ENCODE results near the gene LRRC8E. TPM values are rescaled to one million over a fixed set of nuclear protein-coding genes. Genes with fewer than 3 reads are reported as not detected.
"Not testable (repeated sequence)": the region's sequence is repeated elsewhere in the genome, so short reads cannot be mapped to it uniquely, and the experiment has no call there.

The LRRC8E gene
- total RNA-seq, 1 donor from 2014 or later: 1.8 TPM

DNA sequence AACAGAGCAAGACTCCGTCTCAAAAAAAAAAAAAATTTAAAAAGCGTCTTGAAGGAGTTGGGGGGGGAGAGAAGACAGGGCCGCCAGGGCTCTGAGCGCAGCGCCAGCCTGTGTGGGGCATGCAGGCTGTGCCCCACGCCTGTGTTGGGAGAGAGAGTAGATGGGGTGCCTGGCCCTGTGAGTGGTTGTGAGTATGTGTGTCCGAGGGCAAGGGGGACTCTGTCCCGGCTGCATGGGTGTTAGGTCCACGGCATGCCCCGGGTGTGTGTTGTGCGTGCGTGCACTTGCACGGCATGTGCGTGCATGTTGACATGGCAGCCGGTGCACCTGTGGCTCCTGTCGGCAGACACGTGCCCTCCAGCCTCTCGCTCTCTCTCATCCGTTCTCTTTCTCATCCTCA lies 18.8 kb downstream of the LRRC8E start:
- no peak for DNase-seq (ENCODE audit: low spot score)

DNA sequence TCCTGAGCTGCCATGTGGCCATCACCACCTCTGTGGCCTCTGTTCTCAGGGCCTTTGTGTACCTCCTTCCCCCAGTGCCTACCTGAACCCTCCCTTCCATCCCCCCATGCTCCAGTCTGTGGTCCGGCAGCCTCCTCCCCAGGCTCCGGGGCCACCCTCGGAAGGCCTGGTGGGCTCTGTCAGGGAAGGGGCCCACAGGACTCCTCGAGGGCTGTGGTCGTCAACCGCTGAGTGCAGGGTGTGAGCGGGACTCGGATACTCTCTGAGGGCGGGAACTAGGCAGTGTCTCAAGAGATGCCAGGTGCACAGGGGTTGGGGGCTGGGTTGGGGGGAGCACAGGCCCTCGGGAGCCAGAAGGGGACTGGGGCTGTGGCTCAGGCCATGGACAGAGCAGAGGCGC lies 19.2 kb downstream of the LRRC8E start:
- no peak for DNase-seq (ENCODE audit: low spot score)

DNA sequence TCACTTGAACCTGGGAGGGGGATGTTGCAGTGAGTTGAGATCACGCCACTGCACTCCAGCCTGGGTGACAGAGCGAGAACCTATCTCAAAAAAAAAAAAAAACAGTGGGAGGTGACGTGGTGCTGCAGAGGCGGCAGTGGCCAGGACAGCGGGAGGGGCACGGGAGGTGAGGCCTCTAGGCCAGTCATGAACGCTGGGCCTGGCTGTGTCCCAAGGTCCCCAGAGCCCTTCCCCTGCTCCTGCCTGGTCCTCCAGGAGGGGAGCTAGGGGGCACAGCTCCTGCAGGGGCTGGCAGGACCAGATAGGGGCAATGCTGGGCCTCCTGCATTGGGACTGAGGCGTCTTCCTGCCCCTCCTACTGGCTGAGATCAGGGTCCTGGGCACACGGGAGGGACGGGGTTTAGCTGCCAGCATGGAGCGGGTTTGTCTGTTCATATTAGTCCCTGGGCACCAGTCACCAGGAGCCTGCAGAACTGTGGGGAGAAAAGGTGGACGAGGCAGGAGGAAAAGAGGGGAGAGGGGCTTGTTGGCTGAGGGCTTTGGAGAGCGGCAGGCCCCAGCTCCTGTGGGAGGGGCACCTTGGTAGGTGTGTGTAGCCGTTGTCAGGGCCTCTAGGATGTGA lies 19.9 kb downstream of the LRRC8E start:
- no peak for DNase-seq (ENCODE audit: low spot score)

DNA sequence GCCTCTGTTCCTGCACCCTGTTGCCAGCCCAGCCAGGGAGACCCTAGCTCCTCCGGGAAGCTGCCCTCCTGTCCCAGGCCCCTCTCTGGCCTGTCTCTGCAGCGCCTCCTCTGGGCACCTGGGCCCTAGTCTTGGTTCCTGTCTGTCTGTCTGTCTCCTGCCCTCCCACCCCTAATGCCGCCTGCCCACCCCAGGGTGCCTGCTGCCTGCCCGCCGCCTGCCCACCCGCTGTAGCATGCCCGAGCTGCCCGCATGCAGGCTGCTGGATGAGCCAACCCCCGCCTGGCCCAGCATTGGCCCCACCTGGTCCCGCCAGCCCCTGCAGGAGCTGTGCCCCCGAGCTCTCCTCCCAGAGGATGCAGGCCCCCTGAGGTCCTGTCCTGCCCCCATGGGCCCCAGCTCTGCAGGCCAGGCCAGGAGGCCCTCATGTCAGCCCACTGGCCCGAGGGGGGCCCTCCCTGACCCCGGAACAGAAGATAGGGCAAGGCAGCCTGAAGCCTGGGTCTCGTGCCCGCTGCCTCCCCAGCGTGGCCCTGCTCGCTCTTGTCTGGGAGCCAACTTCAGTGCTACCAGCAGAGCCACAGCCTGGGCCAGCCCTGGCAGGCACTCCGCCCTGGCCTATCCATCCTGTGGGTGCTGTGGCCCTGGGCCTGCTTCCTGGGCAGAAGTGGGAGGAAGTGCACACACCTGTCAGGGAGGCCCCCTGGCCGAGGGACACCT lies 20.6 kb downstream of the LRRC8E start:
- DNase-seq (ENCODE audit: low spot score): no peak

DNA sequence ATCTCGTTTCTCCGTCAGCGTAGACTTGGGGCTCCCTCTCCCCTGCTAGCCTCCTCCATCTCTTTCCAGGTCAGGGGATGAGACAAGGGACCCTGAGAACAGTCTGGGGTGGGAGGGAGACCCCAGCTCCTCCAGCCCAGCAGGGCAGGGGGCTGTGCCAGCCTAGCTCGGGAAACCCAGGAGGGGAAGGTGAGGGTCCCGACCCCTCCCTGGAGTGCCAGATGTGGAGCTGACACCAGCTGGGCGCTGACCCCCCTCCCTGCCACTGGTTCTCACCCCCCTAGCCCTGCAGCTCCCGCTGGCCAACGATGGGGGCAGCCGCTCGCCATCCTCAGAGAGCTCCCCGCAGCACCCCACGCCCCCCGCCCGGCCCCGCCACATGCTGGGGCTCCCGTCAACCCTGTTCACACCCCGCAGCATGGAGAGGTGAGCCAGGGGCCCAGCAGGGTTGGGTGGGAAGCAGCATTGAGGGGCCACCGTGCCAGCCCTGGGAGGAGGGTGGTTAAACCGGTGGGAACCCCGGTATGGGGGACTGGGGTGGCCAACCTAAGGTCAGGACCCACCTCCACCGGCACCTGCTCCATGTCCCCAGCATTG lies 21.3 kb downstream of the LRRC8E start:
- no peak for DNase-seq (ENCODE audit: low spot score)

DNA sequence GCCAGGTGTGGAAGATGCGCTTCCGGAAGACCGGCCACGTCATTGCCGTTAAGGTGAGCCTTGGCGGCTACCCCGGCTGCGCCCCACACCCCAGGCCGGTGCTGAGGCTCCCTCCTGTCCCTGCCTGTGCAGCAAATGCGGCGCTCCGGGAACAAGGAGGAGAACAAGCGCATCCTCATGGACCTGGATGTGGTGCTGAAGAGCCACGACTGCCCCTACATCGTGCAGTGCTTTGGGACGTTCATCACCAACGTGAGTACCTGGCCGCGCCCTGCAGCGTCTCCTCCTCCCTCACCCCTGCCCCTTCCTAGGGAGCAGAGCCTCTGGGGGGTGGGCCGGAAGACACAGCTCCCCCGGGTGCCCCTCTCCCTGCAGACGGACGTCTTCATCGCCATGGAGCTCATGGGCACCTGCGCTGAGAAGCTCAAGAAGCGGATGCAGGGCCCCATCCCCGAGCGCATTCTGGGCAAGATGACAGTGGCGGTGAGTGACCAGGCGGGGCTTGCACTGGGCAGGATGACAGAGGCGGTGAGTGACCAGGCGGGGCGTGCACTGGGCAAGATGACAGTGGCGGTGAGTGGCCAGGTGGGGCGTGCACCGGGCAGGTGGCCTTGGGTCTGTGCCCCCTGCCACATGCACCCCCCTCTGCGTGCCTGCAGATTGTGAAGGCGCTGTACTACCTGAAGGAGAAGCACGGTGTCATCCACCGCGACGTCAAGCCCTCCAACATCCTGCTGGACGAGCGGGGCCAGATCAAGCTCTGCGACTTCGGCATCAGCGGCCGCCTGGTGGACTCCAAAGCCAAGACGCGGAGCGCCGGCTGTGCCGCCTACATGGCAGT lies 22.2 kb downstream of the LRRC8E start:
- DNase-seq (ENCODE audit: low spot score): no peak

DNA sequence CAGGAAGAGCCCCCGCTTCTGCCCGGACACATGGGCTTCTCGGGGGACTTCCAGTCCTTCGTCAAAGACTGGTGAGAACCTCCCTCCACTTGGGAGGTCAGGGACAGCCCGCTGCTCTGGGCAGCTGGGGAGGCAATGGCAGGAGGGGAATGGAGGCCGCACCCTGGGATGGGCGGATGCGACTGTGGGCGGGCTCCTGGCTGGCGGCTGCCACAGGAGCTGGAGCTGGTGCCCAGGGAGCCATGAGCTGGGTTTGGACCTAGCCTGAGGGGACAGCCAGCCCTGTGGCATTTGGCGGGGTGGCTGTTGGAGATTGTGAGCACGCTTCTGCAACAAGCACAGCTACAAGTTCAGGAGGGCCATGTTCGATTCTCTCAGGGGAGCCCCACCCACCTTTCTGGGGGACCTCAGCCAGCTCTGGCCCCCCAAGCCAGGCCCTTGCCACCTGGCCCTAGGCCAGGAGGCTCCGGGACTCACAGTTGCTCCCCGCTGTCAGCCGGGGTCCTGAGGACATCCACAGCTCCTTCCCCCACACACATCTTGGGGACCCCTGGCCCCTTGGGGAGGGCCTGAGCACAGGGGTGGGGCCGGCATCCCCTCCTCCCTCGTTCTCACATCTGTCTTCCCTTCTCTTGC lies 23.3 kb downstream of the LRRC8E start:
- DNase-seq (ENCODE audit: low spot score): no peak

DNA sequence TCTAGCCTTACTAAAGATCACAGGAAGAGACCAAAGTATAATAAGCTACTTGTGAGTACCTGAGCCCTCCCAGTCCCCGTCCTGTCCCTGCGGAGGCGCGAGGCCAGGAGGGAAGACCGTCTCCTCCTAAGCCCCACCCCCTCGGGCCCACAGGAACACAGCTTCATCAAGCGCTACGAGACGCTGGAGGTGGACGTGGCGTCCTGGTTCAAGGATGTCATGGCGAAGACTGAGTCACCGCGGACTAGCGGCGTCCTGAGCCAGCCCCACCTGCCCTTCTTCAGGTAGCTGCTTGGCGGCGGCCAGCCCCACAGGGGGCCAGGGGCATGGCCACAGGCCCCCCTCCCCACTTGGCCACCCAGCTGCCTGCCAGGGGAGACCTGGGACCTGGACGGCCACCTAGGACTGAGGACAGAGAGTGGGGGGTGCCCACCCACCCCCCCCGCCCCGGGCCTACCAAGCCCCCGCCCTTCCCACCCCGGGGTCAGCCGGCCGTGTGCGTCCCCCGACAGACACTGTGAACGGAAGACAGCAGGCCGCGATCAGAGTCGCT lies 23.9 kb downstream of the LRRC8E start:
- DNase-seq (ENCODE audit: low spot score): no peak

DNA sequence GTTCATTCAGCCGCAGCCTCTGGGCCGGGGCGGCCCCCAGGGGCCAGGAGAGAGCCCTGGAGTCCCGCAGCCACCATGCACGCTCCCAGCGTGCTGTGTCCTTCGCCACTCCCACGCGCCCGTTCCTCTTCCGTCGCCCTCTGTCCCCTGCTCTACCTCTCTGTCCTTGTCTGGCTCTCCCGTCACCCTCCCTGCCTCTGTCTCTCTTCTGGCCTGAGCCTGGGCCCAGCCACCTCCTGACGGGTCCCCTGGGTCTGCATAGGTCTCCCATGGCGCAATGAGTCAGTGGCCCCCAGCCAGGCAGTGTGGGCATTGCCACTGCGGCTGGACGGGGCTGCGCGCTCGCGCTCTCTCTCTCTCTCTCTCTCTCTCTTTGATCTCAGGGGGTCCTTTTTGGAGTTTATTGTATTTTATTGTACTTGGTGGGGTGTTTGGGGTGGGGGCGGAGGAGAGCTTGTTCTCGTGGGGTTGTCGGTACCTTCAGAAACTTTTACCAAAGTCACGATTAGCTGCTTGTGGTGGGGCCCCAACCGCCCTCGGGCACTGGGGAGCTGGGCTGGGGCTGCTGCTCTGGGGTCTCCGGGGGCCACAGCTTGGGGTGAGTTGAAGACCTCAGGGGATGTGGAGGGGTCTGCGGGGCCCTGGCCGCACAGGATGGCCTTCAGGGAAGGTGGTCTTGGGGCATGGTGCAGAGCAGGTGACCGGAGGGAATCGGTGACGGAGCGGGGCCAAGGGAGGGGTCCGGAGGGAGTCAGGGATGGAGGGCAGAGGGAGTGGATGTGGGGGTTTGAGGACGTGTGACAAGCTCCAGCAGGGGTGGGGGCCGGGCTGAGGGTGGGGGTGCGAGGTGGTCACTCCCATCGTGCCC lies 24.6 kb downstream of the LRRC8E start:
- DNase-seq (ENCODE audit: low spot score): no peak

DNA sequence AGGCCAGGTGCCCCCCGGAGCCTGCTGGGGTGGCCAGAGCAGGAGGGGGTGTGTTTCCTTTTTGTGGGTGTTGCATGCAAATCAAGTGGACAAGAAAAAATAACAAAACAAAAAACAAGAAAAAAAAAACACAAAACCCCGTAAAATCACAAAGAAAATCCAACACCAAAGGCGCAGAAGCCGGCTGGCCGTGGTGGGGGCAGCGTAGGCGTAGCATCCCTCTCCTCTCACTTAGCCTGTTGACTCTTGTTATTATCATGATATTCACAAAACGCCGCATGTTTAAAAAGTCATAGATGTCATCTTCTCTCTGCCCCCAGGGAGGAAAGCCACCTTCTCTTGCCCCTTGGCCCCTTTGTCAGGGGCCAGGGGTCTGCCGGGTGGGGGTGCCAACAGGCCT lies 25.3 kb downstream of the LRRC8E start:
- no peak for DNase-seq (ENCODE audit: low spot score)

DNA sequence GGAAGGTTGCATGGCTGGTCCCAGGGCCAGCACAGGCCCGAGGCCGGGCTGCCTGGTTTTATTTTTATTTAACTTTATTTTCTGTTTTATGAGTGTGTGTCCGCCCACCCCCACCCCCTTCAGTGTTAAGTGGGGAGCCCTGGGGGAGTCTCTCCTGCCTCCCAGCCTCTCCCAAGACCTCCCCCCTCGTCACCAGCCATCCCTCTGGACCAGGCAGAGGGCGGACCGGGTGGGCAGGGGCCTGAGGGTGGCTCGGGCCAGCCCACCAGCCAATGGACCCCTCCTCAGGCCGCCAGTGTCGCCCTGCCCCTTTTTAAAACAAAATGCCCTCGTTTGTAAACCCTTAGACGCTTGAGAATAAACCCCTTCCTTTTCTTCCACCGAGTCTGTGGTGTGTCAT lies 25.8 kb downstream of the LRRC8E start:
- no peak for DNase-seq (ENCODE audit: low spot score)

DNA sequence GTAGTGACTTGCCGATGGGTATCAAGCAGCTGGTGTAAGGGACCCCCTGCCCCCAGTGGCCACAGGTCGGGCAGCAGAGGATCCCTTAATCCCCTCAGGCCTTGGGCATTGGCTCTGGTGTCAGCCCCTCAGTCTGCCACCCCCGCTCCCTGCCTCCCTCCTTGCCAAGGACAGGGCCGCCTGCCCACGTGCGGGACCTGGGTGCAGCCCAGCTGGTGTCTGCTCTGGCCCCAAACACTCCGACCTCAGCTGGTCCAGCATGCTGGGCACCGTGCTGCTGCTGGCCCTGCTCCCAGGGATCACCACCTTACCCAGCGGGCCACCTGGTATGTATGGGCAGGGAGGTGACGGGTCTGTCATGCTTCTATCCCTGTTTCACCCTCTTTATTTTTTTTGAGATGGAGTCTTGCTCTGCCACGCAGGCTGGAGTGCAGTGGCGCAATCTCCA lies 26.3 kb downstream of the LRRC8E start, which contains the start of gene TGFBR3L:
Gene TGFBR3L (plus strand): TSS at position 233 of the 448 bp plus-strand sequence.
- DNase-seq (ENCODE audit: low spot score): no peak

DNA sequence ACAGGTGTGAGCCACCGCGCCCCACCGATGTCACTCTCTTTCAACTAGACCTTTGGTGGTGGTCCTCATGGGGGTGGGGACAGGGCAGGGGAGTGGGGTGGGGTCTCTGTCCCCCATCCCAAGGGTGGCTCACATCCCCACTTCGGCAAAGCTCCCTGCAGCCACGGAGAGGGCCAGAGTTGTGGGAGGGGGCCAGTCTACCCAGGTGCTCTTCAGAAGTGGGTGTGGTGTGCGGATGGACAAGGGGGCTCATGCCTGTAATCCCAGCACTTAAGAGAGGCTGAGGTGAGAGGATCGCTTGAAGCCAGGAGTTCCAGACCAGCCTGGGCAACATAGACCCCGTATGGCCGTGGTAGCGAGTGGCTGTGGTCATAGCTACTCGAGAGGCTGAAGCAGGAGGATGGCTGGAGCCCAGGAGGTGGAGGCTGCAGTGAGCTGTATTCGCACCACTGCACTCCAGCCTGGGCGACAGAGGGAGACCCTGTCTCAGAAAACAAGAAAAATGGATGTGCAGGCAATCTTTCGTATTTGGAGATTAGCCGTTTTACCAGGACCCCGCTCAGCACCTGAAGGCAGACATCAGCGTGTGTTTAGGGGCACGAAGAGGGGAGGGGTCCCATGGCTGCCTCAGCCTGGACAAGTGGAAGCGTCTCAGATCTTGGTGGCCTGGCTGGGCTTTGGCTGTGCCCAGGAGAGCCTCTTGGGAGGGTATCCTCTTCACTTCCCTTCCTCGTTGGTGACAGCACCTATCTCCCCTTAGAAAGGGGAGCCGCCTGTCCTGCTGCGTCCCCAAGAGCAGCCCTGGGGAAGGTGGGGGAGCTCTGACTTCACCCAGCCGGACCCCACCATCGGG lies 27.2 kb downstream of the LRRC8E start:
- no peak for DNase-seq (ENCODE audit: low spot score)

DNA sequence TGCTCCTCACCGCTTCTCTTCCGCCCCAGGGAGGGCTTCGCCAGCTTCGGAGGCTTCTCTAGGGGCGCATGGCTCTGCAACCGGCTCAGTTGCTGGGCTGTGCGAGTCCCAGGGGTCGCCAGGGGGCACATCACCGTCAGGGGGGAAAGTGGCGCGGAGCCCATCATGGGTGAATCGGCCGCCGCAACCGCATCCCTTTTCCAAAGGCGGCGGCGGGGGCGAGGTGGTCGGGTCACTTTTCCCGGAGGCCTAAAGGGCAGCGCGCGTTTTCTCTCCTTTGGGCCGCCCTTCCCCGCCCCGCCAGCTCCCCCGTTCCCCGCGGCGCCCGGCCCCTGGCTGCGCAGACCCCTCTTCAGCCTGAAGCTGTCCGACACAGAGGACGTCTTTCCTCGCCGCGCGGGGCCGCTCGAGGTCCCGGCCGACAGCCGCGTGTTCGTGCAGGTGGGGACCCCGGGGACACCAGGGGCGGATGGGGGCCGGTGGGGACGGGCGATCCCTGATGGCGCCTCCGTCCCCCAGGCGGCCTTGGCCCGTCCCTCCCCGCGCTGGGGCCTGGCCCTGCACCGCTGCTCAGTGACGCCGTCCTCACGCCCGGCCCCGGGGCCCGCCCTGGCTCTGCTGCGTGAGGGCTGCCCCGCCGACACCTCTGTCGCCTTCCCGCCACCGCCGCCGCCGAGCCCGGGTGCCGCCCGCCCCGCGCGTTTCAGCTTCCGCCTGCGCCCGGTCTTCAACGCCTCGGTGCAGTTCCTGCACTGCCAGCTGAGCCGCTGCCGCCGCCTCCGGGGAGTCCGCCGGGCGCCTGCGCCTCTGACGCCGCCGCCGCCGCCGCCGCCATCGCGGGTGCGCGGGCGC lies 28.0 kb downstream of the LRRC8E start:
- no peak for DNase-seq (ENCODE audit: low spot score)

DNA sequence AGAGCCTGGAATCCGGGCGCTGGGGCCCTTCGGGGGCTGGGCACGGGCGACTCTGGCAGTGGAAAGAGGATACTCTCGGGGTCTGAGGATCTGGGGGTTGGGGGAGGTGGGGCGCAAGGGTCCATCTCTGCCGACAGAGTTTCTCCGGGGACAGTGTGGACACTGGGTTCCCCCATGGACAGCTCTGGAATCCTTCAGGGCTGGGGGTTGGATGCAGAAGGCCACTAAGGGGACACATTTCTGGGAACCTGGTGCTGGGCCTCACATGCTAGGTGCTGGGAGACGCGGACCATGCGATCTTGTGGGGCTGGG lies 28.6 kb downstream of the LRRC8E start:
- no peak for DNase-seq (ENCODE audit: low spot score)

DNA sequence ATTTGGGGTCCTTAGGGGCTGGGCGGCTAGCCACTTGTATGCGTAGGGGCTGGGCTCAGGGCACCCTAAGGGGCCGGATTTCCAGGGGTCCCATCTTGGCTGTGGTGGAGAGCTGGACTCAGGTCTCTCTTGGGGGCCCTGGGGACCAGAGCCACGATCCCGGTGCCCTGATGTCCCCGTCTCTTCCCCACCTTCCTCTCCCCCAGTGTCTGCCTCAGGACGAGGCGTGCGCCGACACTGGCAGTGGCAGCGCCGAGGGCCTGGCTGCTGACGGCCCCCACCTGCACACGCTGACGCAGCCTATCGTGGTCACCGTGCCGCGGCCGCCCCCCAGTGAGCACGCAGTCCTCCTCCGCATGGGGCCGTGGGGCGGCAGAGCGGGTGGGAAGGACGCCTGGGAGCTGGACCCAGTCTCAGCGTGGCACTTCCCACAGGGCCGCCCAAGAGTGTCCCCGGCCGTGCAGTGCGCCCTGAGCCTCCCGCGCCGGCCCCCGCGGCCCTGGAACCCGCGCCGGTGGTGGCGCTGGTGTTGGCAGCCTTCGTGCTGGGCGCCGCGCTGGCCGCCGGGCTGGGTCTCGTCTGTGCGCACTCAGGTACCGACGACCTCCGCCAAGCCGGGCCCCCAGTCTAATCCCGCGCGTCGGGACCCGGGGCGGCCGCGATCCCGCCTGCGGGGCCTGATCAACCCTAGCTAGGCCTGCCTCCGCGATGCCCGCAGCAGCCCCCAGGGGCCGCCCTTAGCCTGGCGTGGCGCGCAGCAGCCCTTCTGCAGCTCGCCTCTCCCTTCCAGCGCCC lies 29.2 kb downstream of the LRRC8E start:
- no peak for DNase-seq (ENCODE audit: low spot score)

DNA sequence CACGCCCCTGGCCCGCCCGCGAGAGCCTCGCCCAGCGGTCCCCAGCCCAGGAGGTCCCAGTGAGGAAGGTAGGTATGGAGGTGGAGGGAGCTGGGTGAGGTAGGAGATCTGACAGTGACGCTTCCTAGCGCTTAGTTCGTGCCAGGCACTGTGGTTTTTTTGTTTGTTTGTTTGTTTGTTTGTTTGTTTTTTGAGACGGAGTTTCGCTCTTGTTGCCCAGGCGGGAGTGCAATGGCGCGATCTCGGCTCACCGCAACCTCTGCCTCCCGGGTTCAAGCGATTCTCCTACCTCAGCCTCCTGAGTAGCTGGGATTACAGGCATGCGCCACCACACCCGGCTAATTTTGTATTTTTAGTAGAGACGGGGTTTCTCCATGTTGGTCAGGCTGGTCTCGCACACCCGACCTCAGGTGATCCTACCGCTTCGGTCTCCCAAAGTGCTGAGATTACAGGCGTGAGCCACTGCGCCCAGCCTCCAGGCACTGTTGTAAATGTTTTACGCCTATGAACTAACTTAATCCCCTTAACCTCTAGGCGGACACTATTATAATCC lies 29.8 kb downstream of the LRRC8E start:
- DNase-seq (ENCODE audit: low spot score): not testable (repeated sequence)
